ENCODE results near the gene FHIT. TPM values are rescaled to one million over a fixed set of nuclear protein-coding genes. Genes with fewer than 3 reads are reported as not detected.
A peak's percentile ranks its signal among the peaks of the same experiment; 100 is the strongest.
"Not testable (repeated sequence)": the region's sequence is repeated elsewhere in the genome, so short reads cannot be mapped to it uniquely, and the experiment has no call there.

Gene FHIT
- total RNA-seq, 2 donors from 2014 or later, result 6.8 to 12.3 TPM

DNA sequence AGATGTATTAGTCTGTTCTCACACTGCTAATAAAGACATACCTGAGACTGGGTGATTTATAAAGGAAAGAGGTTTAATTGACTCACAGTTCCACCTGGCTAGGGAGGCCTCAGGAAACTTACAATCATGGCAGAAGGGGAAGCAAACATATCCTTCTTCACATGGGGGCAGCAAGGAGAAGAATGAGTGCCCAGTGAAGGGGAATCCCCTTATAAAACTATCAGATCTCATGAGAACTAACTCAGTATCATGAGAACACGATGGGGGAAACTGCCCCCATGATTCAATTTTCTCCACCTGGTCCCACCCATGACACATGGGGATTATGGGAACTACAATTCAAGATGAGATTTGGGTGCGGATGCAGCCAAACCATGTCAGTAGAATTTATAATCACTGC lies 1316.7 kb downstream of the FHIT start:
- H3K9me3 Mint-ChIP-seq; H3K27me3 ChIP-seq (ENCODE audit: control insufficient read depth, insufficient read depth, low read length, poor library complexity, severe bottlenecking); H3K27me3 Mint-ChIP-seq (ENCODE audit: insufficient read depth); H3K4me1 Mint-ChIP-seq; H3K9ac ChIP-seq (ENCODE audit: extremely low read depth, low read length, poor library complexity, severe bottlenecking); H3K4me3 ChIP-seq (ENCODE audit: low read length); H3K4me1 ChIP-seq (ENCODE audit: control insufficient read depth, insufficient read depth, low read length); H3K9me3 ChIP-seq (ENCODE audit: control insufficient read depth, low read length); DNase-seq; H3K36me3 ChIP-seq (ENCODE audit: control insufficient read depth, insufficient read depth, low read length); H3K36me3 Mint-ChIP-seq (ENCODE audit: low read depth); H3K4me3 Mint-ChIP-seq; H3K27ac Mint-ChIP-seq; H3K27ac ChIP-seq (ENCODE audit: low read depth, low read length): not testable (repeated sequence)
- 84 to 90% methylated on average over 2 of the region's 2 CpGs for WGBS, 2 experiments (ENCODE audit: insufficient coverage in 1 of 2, insufficient read length in 1 of 2)
- peak; percentile 21 for TF ChIP-seq CTCF (conservative IDR thresholded peaks at IDR 0.05)

- WGBS, 2 experiments (ENCODE audit: insufficient coverage in 1 of 2, insufficient read length in 1 of 2), result 90% methylated on average over 1 to 2 of the region's 2 CpGs
- Mint-ChIP-seq H3K27ac (no peak overlapping the region), H3K9me3 (no peaks in the 10 kb centered on the region), H3K4me3 (no peak overlapping the region), H3K27me3 (ENCODE audit: insufficient read depth) (peaks cover 8% of the 10 kb centered on the region), H3K4me1 (no peaks in the 10 kb centered on the region), H3K36me3 (ENCODE audit: low read depth) (no peaks in the 10 kb centered on the region)
- Histone ChIP-seq H3K4me1 (ENCODE audit: control insufficient read depth, insufficient read depth, low read length) (no peaks in the 10 kb centered on the region), H3K9me3 (ENCODE audit: control insufficient read depth, low read length) (no peaks in the 10 kb centered on the region), H3K27me3 (ENCODE audit: control insufficient read depth, insufficient read depth, low read length, poor library complexity, severe bottlenecking) (peaks cover 6% of the 10 kb centered on the region), H3K36me3 (ENCODE audit: control insufficient read depth, insufficient read depth, low read length) (no peaks in the 10 kb centered on the region), H3K9ac (ENCODE audit: extremely low read depth, low read length, poor library complexity, severe bottlenecking) (no peak overlapping the region), H3K4me3 (ENCODE audit: low read length) (no peak overlapping the region), H3K27ac (ENCODE audit: low read depth, low read length) (no peak overlapping the region)
- peak; percentile 44 for DNase-seq
- TF ChIP-seq CTCF (conservative IDR thresholded peaks at IDR 0.05), result no peak
These were observed 1321.1 kb downstream of the FHIT start for GRCh38 chr3:59930170-59930569.

- H3K4me1 Mint-ChIP-seq, result peaks cover 12% of the 10 kb centered on the region
These were observed 1324.2 kb downstream of the FHIT start for GRCh38 chr3:59927056-59927455.

More at GRCh38 chr3:59927056-59927455, 1324.2 kb downstream of the FHIT start:
- Mint-ChIP-seq H3K27me3 (ENCODE audit: insufficient read depth) (peaks cover 12% of the 10 kb centered on the region), H3K4me3 (no peak overlapping the region), H3K27ac (no peak overlapping the region), H3K36me3 (ENCODE audit: low read depth) (no peaks in the 10 kb centered on the region), H3K9me3 (no peaks in the 10 kb centered on the region)
- no peak overlapping the region for H3K27ac ChIP-seq (ENCODE audit: low read depth, low read length)
- H3K9me3 ChIP-seq (ENCODE audit: control insufficient read depth, low read length), result no peaks in the 10 kb centered on the region
- H3K27me3 ChIP-seq (ENCODE audit: control insufficient read depth, insufficient read depth, low read length, poor library complexity, severe bottlenecking), result peaks cover 11% of the 10 kb centered on the region
- TF ChIP-seq CTCF (conservative IDR thresholded peaks at IDR 0.05), result no peak
- no peaks in the 10 kb centered on the region for H3K4me1 ChIP-seq (ENCODE audit: control insufficient read depth, insufficient read depth, low read length)
- no peak for DNase-seq
- H3K36me3 ChIP-seq (ENCODE audit: control insufficient read depth, insufficient read depth, low read length), result no peaks in the 10 kb centered on the region
- 94 to 95% methylated on average over 3 of the region's 3 CpGs for WGBS, 2 experiments (ENCODE audit: insufficient coverage in 1 of 2, insufficient read length in 1 of 2)
- H3K4me3 ChIP-seq (ENCODE audit: low read length), result no peak overlapping the region
- H3K9ac ChIP-seq (ENCODE audit: extremely low read depth, low read length, poor library complexity, severe bottlenecking), result no peak overlapping the region
